Esophagus squamous epithelium (tissue), 5 donors: ENCODE data around the gene LMAN1L. TPM values are rescaled to one million over a fixed set of nuclear protein-coding genes. Genes with fewer than 3 reads are reported as not detected.

Experiments used
- DNase-seq: peaks from one replicate; lab custom pipeline; 2025; lab: John Stamatoyannopoulos, UW
- H3K27ac ChIP-seq, 4 donors: fragments of 200-600 bp; sonication (generic); one replicate each; pipeline ENCODE4 v1.5.1; 2016 to 2019; ENCODE audit warnings: mild to moderate bottlenecking in 1 of 4
- H3K27me3 ChIP-seq, 4 donors: fragments of 200-600 bp; sonication (generic); 1 replicate in 3 of 4; 2 replicates in 1 of 4; pipeline versions ENCODE4 v1.5.1 to v1.6.0; 2017 to 2021; ENCODE audit warnings: antibody characterized with exemption in 1 of 4
- H3K36me3 ChIP-seq, 3 donors: fragments of 200-600 bp; sonication (generic); one replicate each; pipeline ENCODE4 v1.5.1; 2016 to 2019
- H3K4me1 ChIP-seq, 3 donors: fragments of 200-600 bp; sonication (generic); one replicate each; pipeline ENCODE4 v1.5.1; 2017 to 2019
- H3K4me3 ChIP-seq, 4 donors: fragments of 200-600 bp; sonication (generic); 1 replicate in 3 of 4; 2 replicates in 1 of 4; pipeline ENCODE4 v1.5.1; 2016 to 2019; ENCODE audit warnings: mild to moderate bottlenecking in 2 of 4, moderate library complexity in 1 of 4
- H3K9me3 ChIP-seq, 3 donors: fragments of 200-600 bp; sonication (generic); one replicate each; pipeline ENCODE4 v1.5.1; 2016 to 2019
- CTCF ChIP-seq, 6 experiments: fragments of 450-650 bp in 4 of 6; fragments of 200-600 bp in 2 of 6; sonication (generic) in 2 of 6; IDR thresholded peaks; one replicate each; pipeline ENCODE4 v1.5.1; 2016 to 2019; ENCODE audit warnings: antibody characterized with exemption in 6 of 6, mild to moderate bottlenecking in 4 of 6, moderate library complexity in 4 of 6
- POLR2A ChIP-seq, 4 donors: fragments of 450-650 bp; IDR thresholded peaks; one replicate each; pipeline ENCODE4 v1.6.1; 2017; ENCODE audit warnings: antibody characterized with exemption in 4 of 4, mild to moderate bottlenecking in 4 of 4, moderate library complexity in 3 of 4
- WGBS, 2 donors: methylation state at CpG; one replicate each; pipeline ENCODE4 v1.1.5; 2018; 5-methylcytosine and 5-hydroxymethylcytosine counted together
- intact Hi-C: fragments of 100-400 bp; cut with DNase I; formaldehyde crosslinking; loops from one replicate; pipeline ENCODE4 v1.15.0; 2022
- total RNA-seq, 4 donors: library from RNA; depleted of rRNA; stranded (reverse); fragments of >200 nt; gene quantifications; one replicate each; pipeline ENCODE4 v1.1.0, GENCODE V29; 2016
- donor health status: DM: yes; HTN: yes; CAD: no.

The LMAN1L gene
- total RNA-seq, 4 donors from 2014 or later = 0.18 TPM; not detected in 3

GRCh38 chr15:74856537-74856936, 43.9 kb downstream of the LMAN1L start:
- no peak for DNase-seq
- no peak for TF ChIP-seq CTCF (IDR thresholded peaks at IDR 0.05)
- no peak for TF ChIP-seq POLR2A (IDR thresholded peaks at IDR 0.05)
- intact Hi-C loops = no loop called here
- no peaks in the 10 kb centered on the region for H3K27me3 ChIP-seq
- H3K4me3 ChIP-seq = no peak overlapping the region
- WGBS, 2 donors = 100% methylated on average over 1 of the region's 1 CpG
- H3K27ac ChIP-seq = peak overlapping the region in 1 of 4 donors; percentile 27
- peaks cover 22 to 53% (median 27%) of the 10 kb centered on the region in 3 donors for H3K36me3 ChIP-seq
- peaks cover 4 to 45% (median 6%) of the 10 kb centered on the region in 3 donors for H3K4me1 ChIP-seq
- H3K9me3 ChIP-seq = no peaks in the 10 kb centered on the region

DNA sequence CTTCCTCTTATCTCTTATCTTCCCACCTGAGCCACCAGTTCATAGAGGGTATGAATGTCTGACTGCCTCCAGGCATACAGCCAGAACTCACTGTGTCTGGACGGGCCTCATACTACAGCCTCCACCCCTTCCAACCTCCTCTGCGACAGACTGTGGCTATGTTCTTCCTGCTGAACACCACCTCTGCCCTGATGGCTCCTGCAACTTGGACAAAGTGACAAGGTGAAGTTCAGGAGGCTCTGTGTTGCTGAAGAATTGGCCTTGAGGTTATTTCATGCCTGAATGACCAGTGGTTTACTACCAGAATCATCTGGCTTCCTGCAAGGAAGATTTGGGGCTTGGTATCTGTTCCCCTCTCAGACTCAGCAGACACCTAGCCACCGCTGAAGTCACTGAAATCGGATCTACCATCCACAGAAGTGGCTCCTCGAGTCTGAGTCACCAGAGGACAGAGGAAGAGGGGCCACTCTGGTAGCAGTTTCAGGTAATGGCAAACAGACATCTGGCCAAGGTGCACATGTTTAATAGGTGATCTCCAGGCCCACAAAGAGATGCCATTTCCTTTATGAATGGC, 44.5 kb downstream of the LMAN1L start:
- Histone ChIP-seq H3K36me3 (peaks cover 17 to 46% (median 21%) of the 10 kb centered on the region in 3 donors), H3K4me1 (peaks cover 4 to 45% (median 6%) of the 10 kb centered on the region in 3 donors), H3K4me3 (no peak overlapping the region), H3K27me3 (no peaks in the 10 kb centered on the region), H3K9me3 (no peaks in the 10 kb centered on the region), H3K27ac (peak overlapping the region in 2 of 4 donors; percentile 6 to 27)
- WGBS, 2 donors = 19 to 39% methylated on average over 2 of the region's 5 CpGs
- intact Hi-C loops = no loop called here
- no peak for DNase-seq
- TF ChIP-seq CTCF (IDR thresholded peaks at IDR 0.05) (no peak), POLR2A (IDR thresholded peaks at IDR 0.05) (no peak)

DNA sequence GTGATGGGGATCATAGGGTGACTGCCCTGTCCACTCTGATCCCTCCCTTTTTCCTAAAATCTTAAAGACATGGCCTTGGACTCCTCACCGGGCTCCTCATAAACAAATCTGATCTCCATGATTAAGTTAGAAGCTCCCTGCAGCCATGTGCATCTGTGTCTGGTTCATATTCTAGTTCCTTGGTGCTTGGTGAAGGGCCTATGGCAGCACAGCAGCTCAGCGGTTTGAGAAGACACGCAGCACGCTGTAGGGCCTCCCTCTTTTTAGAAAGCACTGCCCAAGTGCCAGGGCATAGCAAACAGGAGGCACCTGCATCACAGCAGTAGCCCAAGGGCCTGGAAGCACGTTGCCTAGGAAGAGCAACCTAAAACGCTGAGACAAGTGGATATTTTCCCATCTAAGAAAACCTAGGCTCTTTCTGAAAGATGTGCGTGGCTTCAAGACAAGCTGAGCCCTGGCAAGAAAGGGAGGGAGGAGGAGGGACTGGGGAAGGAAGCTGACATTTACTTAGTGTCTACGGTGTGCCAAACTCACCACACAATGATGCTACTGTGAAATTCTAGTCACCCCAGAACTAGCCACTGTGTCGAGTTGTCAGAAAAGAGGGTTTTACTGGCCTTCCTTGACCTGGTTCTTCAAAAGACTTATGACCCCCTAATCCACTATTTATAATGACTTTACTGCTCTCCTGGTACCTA, 45.2 kb downstream of the LMAN1L start:
- Histone ChIP-seq H3K9me3 (no peaks in the 10 kb centered on the region), H3K27me3 (no peaks in the 10 kb centered on the region), H3K36me3 (peaks cover 13 to 40% (median 14%) of the 10 kb centered on the region in 3 donors), H3K4me3 (no peak overlapping the region), H3K4me1 (peaks cover 4 to 46% (median 6%) of the 10 kb centered on the region in 3 donors), H3K27ac (peak overlapping the region in 2 of 4 donors; percentile 16 to 34)
- intact Hi-C loops = no loop called here
- DNase-seq = no peak
- WGBS, 2 donors = 51 to 70% methylated on average over 6 of the region's 9 CpGs
- TF ChIP-seq POLR2A (IDR thresholded peaks at IDR 0.05) (no peak), CTCF (IDR thresholded peaks at IDR 0.05) (no peak)

- no peak for TF ChIP-seq CTCF (IDR thresholded peaks at IDR 0.05)
- no peak for TF ChIP-seq POLR2A (IDR thresholded peaks at IDR 0.05)
- H3K27ac ChIP-seq = peak overlapping the region in 1 of 4 donors; percentile 34
- H3K36me3 ChIP-seq = peaks cover 8 to 35% (median 9%) of the 10 kb centered on the region in 3 donors
- H3K4me3 ChIP-seq = no peak overlapping the region
- no peaks in the 10 kb centered on the region for H3K9me3 ChIP-seq
- DNase-seq = no peak
- WGBS, 2 donors = 76% methylated on average over 4 of the region's 4 CpGs
- no peaks in the 10 kb centered on the region for H3K27me3 ChIP-seq
- intact Hi-C loops = no loop called here
- H3K4me1 ChIP-seq = peaks cover 4 to 51% (median 11%) of the 10 kb centered on the region in 3 donors
Measured at GRCh38 chr15:74858369-74858740, 45.7 kb downstream of the LMAN1L start.
